Glutamatergic neuron (in vitro differentiated cells): ENCODE data around the gene HLA-DMA. TPM values are rescaled to one million over a fixed set of nuclear protein-coding genes. Genes with fewer than 3 reads are reported as not detected.

Experiments
- DNase-seq: peaks from one replicate; pipeline ENCODE4 v3.0.0; 2022
- H3K27ac Mint-ChIP-seq: one replicate; pipeline ENCODE4 v1.8.0; 2020; ENCODE audit warnings: mild to moderate bottlenecking, mixed read lengths, inconsistent platforms; ENCODE audit not compliant: unreplicated experiment
- H3K27me3 Mint-ChIP-seq: one replicate; pipeline ENCODE4 v1.8.0; 2020; ENCODE audit warnings: mild to moderate bottlenecking, moderate library complexity, mixed read lengths, inconsistent platforms; ENCODE audit not compliant: unreplicated experiment
- H3K36me3 Mint-ChIP-seq: one replicate; pipeline ENCODE4 v1.8.0; 2020; ENCODE audit warnings: mild to moderate bottlenecking, mixed read lengths, inconsistent platforms; ENCODE audit not compliant: unreplicated experiment
- H3K4me1 Mint-ChIP-seq: one replicate; pipeline ENCODE4 v1.8.0; 2020; ENCODE audit warnings: mild to moderate bottlenecking, low read depth, mixed read lengths, inconsistent platforms; ENCODE audit not compliant: unreplicated experiment
- H3K4me3 Mint-ChIP-seq: one replicate; pipeline ENCODE4 v1.8.0; 2020; ENCODE audit warnings: mild to moderate bottlenecking, mixed read lengths, inconsistent platforms; ENCODE audit not compliant: unreplicated experiment
- H3K9me3 Mint-ChIP-seq: one replicate; pipeline ENCODE4 v1.8.0; 2020; ENCODE audit warnings: mild to moderate bottlenecking, moderate library complexity, mixed read lengths, inconsistent platforms; ENCODE audit not compliant: unreplicated experiment
- CTCF ChIP-seq: fragments of 200-600 bp; sonication (generic); IDR thresholded peaks from one replicate; pipeline ENCODE4 v1.5.0; 2021; ENCODE audit not compliant: partially characterized antibody, unreplicated experiment
- total RNA-seq: library from RNA; stranded (reverse); fragmentation: NEBNext Ultra II Directional; extraction: Animal tissue kit (Norgen Biotek cat#: 25700); gene quantifications from one replicate; pipeline ENCODE4 v1.2.1, GENCODE V29; 2021; ENCODE audit not compliant: unreplicated experiment

HLA-DMA gene
- total RNA-seq, 1 donor from 2014 or later, result 0.76 TPM

DNA sequence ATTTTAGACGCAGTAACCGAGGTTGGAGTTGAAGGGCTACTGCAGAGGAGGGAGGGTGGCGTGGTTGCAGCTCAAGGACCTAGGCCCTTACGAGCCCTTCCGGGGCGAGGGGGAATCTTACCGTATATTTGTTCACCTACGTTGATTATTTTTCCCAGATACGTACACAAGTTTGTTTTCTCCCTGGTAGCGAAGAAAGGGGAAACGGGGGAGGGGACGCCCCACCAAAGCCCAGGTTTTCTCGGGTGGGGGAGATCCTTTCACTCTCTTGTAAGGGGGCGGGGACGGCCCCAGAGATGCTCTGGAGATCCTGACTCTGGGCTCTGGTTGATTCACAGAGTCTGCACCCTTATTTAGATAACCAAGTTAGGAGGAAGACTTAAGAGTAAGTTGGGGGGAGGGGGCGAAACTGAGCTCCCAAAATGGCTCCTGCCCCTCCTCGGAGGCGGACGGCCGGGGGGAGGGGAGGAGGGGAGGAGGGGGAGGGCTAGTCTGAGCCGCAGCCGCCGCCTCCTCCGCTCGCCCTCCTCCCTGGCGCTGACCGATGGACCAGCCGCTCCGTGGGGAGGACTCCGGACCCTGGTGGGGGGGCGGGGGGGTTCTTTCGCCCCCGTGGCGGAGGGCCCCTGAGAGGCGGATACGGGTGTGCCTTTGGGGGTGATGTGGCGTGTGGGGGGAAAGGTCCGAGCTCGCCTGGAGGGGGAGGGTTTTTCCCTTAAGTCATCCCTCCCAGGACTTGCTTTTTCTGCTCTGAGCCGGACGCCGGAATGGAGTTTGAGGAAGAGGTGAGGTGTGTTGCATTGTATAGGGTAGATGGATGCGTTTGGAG lies 17.7 kb upstream of the HLA-DMA start:
- peak overlapping the region; percentile 100 for H3K27ac Mint-ChIP-seq
- H3K4me3 Mint-ChIP-seq, result peak overlapping the region; percentile 99
- peaks cover 21% of the 10 kb centered on the region for H3K4me1 Mint-ChIP-seq
- peaks cover 5% of the 10 kb centered on the region for H3K36me3 Mint-ChIP-seq
- peak; percentile 31 for TF ChIP-seq CTCF
- peak; percentile 87 for DNase-seq
- H3K9me3 Mint-ChIP-seq, result peaks cover 36% of the 10 kb centered on the region
- peaks cover 34% of the 10 kb centered on the region for H3K27me3 Mint-ChIP-seq

- Mint-ChIP-seq H3K4me3 (peak overlapping the region; percentile 97), H3K36me3 (peaks cover 5% of the 10 kb centered on the region), H3K9me3 (peaks cover 36% of the 10 kb centered on the region), H3K4me1 (peaks cover 16% of the 10 kb centered on the region), H3K27ac (peak overlapping the region; percentile 100), H3K27me3 (peaks cover 34% of the 10 kb centered on the region)
- DNase-seq, result peak; percentile 74
- peak; percentile 63 for TF ChIP-seq CTCF
Measured at GRCh38 chr6:32969685-32970412, 17.0 kb upstream of the HLA-DMA start.

DNA sequence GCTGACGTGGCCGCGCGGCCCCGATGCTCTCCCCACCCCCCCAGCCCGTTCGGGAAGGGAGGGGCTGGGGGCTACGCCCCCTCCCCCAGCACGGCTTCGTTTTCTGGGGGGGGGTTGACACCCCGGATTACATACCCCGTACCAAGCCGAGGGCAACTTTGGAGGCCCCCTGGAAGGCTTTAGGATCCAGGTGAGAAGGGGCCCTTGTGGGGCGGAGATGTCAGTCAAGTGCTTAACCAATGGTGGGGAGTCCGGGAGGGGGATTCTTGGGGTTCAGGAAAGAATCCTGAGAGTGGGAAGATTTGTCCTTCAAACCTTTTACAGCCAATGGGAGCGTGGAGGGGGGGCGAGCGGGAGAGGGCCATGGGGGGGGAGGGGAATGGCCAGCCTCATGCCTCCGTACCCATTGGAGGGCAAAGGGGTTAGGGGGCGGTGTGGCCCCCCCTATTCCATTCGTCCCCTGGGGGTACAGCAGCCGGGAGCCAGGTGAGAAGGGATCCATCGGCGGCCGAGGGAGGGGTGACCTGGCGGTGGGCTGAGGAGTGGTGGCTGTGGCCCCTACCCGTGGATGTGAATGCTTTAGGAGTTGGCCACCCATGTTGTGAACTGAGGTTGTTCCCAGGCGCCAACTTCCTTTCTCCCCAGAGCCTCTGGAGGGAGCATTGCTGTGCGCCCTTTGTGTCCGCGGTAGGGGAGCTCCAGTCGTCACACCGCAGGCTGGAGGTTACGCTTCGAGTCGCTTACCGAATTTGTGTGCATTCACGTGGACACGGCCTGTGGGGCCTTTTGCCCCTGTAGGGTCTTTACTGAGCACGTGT lies 16.2 kb upstream of the HLA-DMA start:
- H3K27me3 Mint-ChIP-seq, result peaks cover 34% of the 10 kb centered on the region
- H3K36me3 Mint-ChIP-seq, result peaks cover 5% of the 10 kb centered on the region
- peak overlapping the region; percentile 100 for H3K27ac Mint-ChIP-seq
- DNase-seq, result peak; percentile 69
- peaks cover 15% of the 10 kb centered on the region for H3K4me1 Mint-ChIP-seq
- H3K4me3 Mint-ChIP-seq, result peak overlapping the region; percentile 97
- TF ChIP-seq CTCF, result no peak
- peaks cover 36% of the 10 kb centered on the region for H3K9me3 Mint-ChIP-seq

- Mint-ChIP-seq H3K27ac (peak within 1 kb of the TSS; percentile 100), H3K4me3 (peak within 1 kb of the TSS; percentile 97), H3K27me3 (peaks cover 29% of the 10 kb centered on the region), H3K36me3 (peaks cover 2% of the 10 kb centered on the region), H3K9me3 (peaks cover 31% of the 10 kb centered on the region), H3K4me1 (peaks cover 15% of the 10 kb centered on the region)
- TF ChIP-seq CTCF, result no peak
- DNase-seq, result peak; percentile 96
Measured at GRCh38 chr6:32968093-32968866, 15.4 kb upstream of the HLA-DMA start, which contains the start of gene BRD2. BRD2 (plus strand) TSS chr6:32968594; CDS start chr6:32972899, 4,305 bp downstream.
